Limb (tissue), 2 donors: ENCODE measurements around the gene ABCC3.

Source experiments
- DNase-seq, 2 donors: peaks; one replicate each; pipeline ENCODE4 v3.0.0-alpha.2; 2016; ENCODE audit errors: extremely low spot score in 2 of 2

ABCC3 gene

DNA sequence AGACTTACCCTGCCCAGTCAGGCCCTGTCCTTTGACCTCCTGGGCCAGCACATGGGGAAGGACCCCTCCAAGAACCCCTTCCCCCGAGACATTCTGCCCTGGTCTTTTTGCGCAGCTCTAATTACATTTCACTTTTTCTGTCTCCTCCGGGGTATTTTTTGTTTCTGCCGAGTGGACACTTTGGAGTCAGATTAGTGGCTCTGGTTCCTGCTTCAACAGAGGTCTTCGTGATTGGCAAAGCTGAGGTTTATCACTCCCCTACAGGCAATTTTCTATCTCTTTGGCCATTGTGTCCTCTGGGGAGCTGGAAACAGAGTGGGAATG is 49.6 kb downstream of the ABCC3 start:
- no peak for DNase-seq

DNA sequence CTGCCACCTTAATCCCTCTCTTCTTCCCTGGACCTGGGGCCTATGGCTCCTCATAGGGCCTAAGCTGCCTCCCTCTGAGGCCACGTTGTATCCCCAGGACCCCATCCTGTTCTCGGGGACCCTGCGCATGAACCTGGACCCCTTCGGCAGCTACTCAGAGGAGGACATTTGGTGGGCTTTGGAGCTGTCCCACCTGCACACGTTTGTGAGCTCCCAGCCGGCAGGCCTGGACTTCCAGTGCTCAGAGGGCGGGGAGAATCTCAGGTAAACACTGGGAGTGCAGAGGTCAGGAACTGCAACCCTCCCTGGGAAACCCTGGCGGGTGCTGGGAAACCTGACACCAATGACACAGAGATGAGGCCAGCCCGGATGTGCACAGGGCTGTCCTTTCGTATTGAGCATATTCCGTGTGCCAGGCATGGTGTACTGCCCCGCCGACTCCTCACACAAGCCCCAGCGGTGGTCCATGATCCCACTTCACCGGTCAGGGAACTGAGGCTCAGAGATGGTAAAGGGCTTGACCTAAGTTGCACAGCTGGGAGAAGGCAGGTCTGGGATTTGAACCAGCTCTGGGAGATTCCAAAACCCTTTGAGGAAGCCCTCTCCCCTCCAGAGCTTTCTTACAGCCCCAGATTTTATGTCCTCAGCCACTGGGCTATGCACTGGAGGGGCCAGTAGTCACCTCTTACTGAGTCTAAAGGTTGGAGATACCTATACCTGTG is 50.1 kb downstream of the ABCC3 start:
- DNase-seq, result no peak

DNA sequence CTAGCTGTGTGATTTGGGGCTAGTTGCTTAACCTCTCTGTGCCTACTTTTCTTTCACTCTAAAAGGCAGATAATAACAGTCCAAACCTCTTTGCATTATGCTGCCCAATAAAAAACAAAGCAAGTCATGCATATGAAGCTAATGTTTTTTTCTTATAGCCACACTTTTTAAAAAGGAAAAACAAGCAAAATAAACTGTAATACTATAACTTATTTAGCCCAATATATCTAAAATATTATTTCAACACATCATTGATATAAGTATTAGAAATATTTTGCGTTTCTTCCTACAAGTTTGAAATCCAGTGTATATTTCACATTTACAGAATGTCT is 50.6 kb downstream of the ABCC3 start:
- no peak for DNase-seq

DNA sequence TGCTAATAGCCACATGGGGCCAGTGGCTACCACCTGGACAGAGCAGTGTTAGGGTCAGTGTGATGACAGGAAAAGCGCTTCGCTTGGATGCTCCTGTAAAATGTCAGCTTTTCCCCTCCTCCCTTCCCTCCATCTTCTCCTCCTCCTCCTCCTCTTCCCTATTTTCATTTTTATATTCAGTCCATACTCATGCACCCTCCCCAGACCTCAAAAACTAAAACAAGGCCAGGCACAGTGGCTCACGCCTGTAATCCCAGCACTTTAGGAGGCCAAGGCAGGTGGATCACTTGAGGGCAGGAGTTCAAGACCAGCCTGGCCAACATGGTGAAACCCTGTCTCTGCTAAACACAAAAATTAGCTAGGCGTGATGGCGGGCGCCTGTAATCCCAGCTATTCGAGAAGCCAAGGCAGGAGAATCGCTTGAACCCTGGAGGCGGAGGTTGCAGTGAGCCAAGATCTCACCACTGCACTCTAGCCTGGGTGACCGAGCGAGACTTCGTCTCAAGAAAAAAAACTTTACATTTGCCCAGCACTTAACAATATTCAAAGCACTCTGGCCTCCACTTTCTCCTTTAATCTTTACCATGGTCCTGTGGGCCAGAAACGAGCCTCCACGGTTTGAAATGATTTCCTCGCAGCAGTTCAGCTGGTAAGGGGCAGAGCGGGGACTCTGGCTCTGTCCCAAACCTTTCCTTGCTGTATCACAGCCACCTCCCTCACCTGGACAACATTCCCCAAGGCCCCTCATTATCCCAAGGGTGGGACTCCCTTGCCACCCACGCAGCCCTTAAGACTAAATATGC is 51.2 kb downstream of the ABCC3 start:
- DNase-seq, result no peak

DNA sequence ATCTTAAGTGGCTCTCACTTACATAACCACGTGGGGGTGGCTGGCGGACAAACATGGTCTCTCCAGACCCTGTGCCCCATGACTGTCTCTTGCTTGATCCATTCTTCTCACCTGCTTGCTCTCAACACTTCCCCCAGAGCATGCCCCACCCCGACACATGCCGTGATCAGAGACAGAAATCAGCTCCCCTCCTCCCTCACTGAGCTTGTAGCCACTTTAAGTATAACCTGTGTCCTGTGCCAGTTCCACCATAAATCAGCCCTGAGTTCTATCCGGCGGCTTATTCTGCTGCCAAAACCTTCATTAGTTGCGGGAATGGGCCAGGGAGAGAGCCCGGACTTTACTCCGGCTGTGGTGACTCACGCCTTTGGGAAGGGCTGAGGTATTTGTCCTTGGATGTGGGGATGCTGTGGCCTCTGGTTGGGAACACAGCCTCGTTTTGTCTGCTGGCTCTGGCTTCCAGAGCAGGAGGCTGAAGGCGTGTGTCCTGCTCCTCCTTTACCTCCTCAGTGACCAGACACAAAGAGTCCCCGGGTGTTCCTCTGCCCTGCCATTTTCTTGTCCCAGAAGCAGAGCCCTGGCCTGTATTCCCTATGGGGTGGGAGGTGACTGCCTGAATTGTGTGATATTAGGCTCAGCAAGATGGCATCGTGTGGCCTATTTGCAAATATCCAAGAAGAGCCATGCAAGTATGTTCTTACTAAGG is 52.0 kb downstream of the ABCC3 start:
- DNase-seq, result peak in 1 of 2 donors; percentile 40

DNA sequence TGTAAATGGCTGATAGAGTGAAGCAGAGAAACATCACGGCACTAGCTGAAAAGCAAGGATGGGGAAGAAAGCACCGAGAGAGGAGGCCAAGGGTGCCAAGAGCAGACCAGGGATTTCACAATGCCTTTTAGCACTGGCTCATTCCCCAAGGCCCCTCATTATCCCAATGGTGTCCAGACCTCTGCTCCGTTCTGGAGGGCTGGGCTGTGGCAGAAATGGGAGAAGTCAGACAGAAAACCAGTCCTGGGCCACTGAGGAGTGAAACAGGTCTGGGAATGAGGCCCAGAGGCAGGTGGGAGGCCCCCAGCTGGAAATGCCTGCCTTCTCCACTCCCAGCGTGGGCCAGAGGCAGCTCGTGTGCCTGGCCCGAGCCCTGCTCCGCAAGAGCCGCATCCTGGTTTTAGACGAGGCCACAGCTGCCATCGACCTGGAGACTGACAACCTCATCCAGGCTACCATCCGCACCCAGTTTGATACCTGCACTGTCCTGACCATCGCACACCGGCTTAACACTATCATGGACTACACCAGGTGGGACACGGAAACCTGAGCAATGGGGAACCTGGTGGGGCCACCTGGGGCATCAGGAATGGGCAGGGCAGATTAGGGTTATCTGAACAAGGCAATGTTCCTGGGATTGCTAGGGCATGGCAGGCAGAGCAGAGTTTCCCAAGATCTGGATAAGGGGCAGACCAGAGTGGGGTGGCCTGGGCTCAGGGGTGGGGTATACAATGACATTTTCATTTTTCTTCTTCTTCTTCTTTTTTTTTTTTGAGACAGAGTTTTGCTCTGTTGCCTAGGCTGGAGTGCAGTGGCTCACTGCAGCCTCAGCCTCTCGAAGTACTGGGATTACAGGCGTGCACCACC is 52.8 kb downstream of the ABCC3 start:
- no peak for DNase-seq

DNA sequence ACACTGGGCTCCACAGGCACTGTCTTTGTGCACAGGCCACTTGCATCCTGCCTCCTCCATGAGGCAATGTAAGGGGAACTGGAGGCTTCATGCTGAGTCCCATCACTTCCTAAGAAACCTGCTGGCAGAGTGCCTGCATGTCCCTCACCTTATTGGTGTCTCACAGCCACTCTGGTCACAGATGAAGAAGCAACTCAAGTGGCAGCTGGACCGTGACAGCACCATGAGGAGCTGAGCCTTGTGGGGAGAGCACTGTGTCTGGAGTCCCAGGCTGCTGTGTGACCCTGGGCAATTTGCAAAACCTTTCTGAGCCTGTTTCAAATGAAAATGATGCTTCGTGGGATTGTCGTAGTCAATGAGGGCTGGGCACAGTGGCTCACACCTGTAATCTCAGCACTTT is 53.6 kb downstream of the ABCC3 start:
- no peak for DNase-seq

DNA sequence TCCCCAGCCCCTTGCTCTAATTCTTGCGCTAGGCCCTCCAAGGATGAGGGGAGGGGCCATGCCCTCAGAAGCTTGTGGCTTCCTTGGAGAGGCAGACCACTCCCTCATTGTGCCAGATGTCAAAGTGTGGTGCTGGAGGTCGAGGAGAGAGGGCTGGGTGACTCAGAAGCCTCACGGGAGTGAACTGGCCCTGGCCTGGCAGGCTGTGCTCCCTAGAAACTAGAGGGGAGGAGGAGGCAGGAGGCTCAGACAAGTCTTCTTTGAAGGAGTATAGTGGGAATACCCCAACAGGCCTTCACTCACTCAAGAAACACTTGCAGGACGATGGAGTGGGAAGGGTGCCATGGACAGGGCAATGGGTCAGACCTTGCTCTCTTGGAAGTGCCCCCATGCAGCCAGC is 54.6 kb downstream of the ABCC3 start:
- DNase-seq, result no peak

DNA sequence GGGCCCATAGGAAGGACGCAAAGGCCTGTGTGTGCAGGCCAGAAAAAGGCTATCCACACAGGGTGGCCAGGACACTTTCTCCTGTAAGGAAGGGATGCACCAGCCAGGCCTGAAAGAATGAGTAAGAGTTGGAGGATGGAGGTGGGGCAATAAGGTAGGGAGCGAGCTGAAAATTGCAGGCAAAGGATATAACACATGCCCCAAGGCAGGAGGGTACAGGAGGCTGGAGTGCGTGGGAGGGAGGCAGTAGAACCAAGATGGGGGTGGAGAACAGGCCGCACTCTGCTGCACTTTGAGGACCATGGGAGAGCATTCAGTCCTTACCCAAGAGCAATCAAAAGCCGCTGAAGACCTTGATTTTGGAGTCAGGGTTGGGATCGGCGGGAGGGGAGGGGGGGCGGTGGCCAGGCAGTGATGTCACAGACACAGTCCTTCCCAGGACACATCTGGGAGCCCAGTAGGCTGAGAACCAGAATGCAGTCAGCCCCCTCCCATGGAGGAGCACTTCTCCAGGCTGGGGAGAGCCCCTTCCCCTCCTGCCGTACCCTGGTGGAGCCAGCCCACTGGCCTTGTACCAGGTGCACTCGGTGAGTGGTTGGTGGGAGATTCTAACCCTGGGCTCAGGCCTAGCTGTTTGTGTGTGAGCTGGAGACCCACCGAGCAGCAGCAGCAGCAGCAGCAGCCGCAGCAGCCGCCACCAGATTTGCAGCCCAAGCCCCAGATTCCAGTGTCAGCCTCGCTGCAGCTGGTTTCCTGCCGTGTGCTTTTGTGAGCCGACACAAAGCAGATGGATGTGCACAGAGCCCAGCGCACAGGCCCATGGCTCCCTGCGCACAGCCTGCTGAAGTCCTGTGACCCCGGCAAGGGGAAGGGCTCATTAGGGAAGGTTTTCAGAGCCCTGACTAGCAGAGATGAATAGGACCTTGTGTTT is 55.5 kb downstream of the ABCC3 start:
- peak; percentile 27 to 61 for DNase-seq

DNA sequence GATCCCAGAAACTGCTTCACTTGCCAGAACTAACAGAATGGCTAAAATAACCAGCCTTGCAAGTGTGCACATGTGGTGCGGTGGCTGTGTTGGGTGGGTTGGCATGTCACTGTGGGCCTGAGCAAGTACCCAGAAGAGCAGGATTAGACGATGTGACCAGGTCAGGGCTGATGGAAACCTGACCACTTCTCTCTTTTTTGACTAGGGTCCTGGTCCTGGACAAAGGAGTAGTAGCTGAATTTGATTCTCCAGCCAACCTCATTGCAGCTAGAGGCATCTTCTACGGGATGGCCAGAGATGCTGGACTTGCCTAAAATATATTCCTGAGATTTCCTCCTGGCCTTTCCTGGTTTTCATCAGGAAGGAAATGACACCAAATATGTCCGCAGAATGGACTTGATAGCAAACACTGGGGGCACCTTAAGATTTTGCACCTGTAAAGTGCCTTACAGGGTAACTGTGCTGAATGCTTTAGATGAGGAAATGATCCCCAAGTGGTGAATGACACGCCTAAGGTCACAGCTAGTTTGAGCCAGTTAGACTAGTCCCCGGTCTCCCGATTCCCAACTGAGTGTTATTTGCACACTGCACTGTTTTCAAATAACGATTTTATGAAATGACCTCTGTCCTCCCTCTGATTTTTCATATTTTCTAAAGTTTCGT is 56.3 kb downstream of the ABCC3 start:
- no peak for DNase-seq

DNA sequence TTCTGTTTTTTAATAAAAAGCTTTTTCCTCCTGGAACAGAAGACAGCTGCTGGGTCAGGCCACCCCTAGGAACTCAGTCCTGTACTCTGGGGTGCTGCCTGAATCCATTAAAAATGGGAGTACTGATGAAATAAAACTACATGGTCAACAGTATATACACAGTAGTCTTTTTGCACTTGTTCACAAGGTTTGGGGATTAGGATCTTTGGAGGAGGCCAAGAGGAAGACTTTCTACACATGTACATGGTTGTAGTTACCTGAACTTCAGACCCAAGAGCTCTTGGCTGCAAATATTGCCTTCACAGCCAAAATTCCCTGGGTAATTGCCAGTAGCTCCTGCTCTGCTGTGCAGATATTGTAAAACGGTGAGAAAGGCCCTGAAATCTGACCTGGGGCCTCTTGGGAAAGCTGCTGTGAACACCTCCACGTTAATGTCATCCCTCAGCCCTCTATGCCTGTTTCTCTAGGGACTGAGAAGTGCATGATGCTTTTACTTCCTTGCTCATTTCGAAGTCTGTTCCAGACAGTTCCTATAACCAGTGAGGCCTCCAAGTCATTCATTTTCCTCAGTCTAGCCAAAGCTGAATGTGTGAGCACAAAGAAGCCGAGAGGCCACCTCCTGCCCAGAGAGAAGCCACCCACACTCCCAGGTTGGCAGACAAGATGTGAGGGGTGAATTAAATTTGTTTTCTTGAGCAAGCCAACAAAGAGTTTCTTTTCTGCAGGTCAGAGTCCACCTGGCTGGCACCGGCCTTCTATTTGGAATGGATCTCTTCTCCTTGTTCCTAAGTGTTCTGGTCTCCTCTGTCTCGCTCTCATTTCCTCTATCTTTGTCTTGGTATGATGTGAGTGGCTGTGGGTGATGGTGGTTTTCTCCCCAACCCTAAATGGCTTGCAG is 57.1 kb downstream of the ABCC3 start:
- DNase-seq, result no peak

DNA sequence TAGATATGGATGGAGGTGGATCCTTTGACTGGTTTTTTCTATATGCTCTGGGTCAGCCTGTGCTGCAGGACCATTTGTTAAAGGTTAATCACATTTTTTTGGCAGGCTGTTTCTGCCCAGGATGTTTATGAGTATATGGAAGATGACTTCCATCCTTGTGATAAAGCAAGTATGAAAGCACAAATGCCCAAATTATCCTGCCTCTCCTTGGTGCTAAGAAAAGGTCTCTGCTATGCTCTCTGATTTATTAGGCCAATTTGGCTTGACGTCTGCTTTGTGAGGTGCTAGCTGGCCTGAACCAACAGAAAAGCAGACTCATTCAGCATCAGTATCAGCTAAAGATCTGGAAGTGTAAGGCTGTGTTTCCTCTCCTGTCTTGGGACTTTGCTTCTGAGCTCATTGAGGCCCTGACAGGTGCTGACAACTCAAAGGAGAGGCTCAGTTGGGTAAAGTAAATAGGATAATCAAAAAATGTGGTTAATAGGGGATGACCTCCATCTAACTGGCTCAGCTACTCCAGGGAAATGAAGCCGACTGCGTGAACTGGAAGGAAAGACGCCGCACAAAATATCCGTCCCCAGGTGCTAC is 57.9 kb downstream of the ABCC3 start:
- no peak for DNase-seq

DNA sequence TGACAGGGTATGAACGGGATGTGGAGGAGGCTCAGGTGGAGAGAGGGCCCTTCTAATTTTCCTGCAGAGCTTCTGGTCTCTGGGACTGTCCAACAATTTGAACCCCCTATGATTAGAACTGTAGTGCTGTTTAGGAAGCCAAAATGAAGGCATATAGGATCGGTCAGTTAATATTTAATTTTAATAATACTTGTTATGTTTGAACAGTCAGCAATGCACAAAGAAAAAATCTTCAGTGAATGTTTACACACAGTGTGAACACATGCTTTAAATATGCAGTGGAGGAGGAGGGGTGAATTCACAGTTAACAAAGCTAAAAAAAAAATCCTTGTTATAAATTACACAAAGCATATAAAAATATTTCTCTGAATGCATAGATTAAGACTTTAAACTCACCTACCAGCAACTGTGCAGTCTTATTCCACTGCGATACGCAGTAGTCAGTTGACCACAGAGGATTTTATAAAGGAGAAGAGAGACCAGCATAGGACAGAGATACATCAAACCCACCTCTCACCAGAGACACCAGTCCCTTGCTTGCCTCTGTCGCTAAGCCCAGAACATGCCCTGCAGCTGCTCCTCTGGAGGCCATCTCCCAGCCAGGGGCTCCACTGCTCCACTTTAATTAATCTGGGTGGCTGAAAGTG is 58.5 kb downstream of the ABCC3 start:
- DNase-seq, result no peak

DNA sequence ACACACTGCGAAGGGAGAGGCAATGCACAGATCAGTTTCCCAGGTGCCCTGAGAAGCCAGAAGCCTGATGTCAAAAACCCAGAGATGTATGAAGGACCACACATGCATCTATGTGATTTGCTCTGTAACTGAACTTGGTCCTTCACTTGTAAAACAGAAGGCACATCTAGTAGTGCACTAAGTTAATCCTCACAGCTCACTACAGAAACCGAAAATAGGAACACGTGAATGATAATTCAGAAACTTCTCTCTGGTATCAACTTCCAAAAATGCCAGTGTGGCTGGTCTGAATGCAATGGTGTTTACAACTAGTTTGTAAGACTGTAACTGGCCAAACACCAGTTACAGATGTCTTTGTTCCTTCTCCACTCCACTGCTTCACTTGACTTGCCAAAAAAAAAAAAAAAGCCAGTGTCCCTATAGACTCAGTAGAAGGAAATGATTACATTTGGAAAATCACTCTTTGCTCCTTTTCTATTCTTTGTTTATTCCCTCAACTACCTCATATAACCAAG is 61.7 kb downstream of the ABCC3 start:
- DNase-seq, result no peak

DNA sequence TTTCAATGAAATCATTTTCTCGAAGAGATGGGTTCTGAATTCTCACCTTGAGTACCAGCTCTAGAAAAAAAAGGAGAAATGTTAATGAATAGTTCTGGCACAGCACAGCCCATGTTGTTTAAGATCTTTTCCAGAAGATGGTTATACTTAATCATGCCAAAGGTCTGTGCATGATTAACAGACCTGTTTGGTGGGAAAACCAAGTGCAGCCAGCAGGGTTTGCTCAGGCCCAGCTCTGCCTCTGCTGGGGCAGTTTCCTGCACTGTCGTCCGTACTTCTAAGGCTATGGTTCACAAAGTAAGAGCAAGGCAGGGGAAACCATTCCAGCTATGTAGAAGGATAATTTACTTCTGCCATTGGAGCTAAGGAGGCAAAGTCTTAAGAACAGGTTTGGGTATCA is 62.4 kb downstream of the ABCC3 start:
- no peak for DNase-seq

DNA sequence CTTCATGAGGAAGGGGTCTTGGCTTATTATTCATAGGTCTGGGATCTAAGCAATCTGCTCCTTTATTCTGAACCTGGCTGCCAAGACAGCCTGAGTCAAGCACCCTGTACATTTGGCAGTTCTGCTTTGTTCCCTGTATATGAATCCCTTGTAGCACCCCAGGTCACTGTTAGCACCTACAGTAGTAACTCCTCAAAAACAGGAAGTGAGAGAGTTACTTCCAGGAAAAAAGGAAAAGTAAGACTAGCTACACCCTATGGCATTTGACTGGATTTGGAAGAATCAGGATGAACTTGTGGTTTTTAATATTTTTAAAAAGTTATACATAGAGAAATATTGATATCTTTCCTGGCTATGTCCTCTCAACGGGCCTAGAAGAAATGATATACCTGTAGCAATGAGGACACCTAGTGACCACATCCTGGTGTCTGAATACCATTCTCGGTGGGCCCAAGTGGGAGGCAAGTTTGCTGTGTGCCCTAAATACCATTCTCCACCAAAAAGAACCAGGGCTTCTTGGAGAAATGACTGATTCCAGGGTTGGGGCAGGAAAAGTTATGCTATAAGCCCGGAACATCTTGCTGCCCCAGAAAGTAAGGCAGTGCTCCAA is 63.1 kb downstream of the ABCC3 start:
- no peak for DNase-seq

DNA sequence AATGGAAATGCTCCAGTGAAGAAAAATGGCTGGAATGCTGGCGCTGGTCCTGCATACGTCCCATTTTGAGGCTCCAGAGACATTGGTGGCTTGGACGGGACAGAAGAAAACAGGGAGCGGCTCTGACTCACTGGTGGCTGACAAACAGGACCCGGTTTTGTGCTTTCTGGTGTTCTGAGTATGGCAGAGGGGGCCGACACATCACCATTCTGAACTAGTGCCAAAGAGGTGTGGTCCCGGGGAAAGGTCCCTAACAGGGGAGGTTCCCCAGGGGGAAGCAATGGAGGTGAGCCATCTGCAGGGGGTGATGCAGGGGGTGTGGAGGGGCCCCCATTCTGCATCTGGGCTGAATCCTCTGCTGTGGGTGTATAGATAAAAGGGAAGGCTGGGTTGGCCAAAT is 64.7 kb downstream of the ABCC3 start:
- no peak for DNase-seq

DNA sequence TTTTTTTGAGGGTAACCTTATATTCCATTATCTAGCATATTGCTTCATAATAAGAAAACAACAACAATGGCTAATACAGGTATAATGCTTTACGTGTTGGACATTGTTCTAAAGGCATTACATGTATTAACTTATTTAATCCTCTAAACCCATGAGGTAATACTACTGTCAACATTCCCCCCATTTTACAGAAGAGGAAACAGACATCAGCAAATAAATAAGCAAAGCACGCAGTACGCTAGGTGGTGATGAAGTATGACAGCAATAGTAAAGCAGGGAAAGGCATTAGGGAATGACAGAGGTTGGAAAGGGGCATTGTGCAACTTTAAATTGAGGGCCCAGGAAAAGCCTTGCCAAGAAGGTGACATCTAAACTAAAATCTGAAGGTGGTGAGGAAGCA is 68.5 kb downstream of the ABCC3 start:
- DNase-seq, result no peak
